Measurements from ENCODE around the gene RPS18. TPM values are rescaled to one million over a fixed set of nuclear protein-coding genes. Genes with fewer than 3 reads are reported as not detected.
"Not testable (repeated sequence)": the region's sequence is repeated elsewhere in the genome, so short reads cannot be mapped to it uniquely, and the experiment has no call there.

RPS18 gene
- polyA plus RNA-seq, 1 donor: 5,002 TPM

DNA sequence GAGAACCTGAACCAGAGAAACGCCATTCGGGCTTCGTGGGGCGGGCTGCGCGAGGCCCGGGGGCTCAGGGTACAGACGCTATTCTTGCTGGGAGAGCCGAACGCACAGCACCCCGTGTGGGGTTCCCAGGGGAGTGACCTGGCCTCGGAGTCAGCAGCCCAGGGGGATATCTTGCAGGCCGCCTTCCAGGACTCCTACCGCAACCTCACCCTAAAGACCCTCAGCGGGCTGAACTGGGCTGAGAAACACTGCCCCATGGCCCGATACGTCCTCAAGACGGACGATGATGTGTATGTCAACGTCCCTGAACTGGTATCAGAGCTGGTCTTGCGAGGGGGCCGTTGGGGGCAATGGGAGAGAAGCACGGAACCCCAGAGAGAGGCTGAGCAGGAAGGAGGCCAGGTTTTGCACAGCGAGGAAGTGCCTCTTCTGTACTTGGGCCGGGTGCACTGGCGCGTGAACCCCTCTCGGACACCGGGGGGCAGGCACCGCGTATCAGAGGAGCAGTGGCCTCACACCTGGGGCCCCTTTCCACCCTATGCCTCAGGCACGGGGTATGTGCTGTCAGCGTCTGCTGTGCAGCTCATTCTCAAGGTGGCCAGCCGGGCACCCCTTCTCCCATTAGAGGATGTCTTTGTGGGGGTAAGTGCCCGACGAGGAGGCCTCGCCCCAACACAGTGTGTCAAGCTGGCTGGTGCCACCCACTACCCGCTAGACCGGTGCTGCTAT, 6.0 kb downstream of the RPS18 start:
- WGBS (ENCODE audit: insufficient coverage, low lambda C conversion rate): no CpG with 5 or more reads among the region's 39 CpGs
- no peak for DNase-seq
- Histone ChIP-seq H3K4me3 (ENCODE audit: low read length) (peak overlapping the region; percentile 74), H3K27me3 (ENCODE audit: control insufficient read depth, insufficient read depth, low read length) (no peaks in the 10 kb centered on the region), H3K36me3 (ENCODE audit: control insufficient read depth, insufficient read depth, low read length) (peaks cover 64% of the 10 kb centered on the region), H3K9me3 (ENCODE audit: control insufficient read depth, low read depth, low read length) (no peaks in the 10 kb centered on the region), H3K4me1 (ENCODE audit: control insufficient read depth, insufficient read depth, low read length) (peaks cover 33% of the 10 kb centered on the region), H3K27ac (ENCODE audit: low read length) (peak overlapping the region; percentile 82)

DNA sequence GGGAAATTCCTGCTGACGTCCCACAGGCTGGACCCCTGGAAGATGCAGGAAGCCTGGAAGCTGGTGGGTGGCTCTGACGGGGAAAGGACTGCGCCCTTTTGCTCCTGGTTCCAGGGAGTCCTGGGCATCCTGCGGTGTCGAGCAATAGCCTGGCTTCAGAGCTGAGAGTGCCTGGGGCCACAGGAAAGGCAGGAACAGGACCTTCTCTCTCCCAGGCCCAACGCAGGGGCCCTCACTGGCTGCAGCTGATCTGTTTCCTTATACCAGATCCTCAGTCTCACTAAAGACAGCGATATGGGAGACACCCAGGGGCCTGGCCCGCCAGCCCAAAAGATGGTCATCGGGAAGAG, 6.5 kb downstream of the RPS18 start:
- peaks cover 68% of the 10 kb centered on the region for H3K36me3 ChIP-seq (ENCODE audit: control insufficient read depth, insufficient read depth, low read length)
- H3K27ac ChIP-seq (ENCODE audit: low read length): no peak overlapping the region
- no peak for DNase-seq
- no peaks in the 10 kb centered on the region for H3K9me3 ChIP-seq (ENCODE audit: control insufficient read depth, low read depth, low read length)
- H3K4me1 ChIP-seq (ENCODE audit: control insufficient read depth, insufficient read depth, low read length): peaks cover 33% of the 10 kb centered on the region
- no peaks in the 10 kb centered on the region for H3K27me3 ChIP-seq (ENCODE audit: control insufficient read depth, insufficient read depth, low read length)
- H3K4me3 ChIP-seq (ENCODE audit: low read length): no peak overlapping the region
- no CpG with 5 or more reads among the region's 9 CpGs for WGBS (ENCODE audit: insufficient coverage, low lambda C conversion rate)

DNA sequence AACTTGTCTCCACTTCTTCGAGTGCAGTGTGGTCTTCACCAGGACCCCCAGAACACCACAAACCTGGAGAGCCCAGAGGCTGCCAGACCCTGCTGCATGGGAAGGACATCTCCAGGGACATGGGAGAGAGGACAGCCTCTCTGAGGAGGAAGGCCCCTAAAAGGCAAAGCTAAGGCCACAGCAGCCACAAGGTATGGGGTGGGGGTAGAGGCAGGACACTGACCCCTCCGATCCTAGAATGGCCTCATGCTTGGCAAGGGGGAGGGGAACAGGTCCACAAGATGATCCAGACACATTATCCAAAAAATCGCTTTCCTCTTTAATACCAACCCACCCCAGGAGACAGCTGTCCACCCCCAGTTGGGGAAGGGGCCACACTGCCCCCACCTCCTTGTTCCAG, 6.9 kb downstream of the RPS18 start:
- H3K4me3 ChIP-seq (ENCODE audit: low read length): no peak overlapping the region
- WGBS (ENCODE audit: insufficient coverage, low lambda C conversion rate): no CpG with 5 or more reads among the region's 3 CpGs
- H3K27ac ChIP-seq (ENCODE audit: low read length): no peak overlapping the region

DNA sequence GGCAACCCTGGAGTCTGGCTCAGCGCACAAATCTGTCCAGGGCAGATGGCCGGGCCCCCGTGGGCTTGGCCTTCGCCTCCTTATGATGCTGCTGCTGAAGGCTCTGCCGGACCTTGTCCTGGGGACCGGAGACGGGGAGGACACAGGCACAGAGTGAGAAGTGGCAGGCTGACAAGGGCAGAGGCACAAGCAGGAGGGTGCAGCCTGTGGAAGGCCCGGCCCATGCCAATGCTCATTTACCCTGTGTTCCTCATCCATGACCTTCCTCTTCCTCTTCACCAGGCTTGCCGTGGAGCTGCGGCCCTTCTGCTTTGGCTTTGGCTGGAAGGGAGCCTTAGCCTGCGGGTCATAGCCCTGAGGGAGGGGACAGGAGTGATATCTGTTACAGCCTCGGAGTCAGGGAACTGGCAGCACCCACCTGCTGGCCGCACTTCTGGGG, 7.4 kb downstream of the RPS18 start:
- DNase-seq: no peak
- Histone ChIP-seq H3K9me3 (ENCODE audit: control insufficient read depth, low read depth, low read length) (no peaks in the 10 kb centered on the region), H3K27me3 (ENCODE audit: control insufficient read depth, insufficient read depth, low read length) (no peaks in the 10 kb centered on the region), H3K4me3 (ENCODE audit: low read length) (no peak overlapping the region), H3K36me3 (ENCODE audit: control insufficient read depth, insufficient read depth, low read length) (peaks cover 66% of the 10 kb centered on the region), H3K27ac (ENCODE audit: low read length) (no peak overlapping the region), H3K4me1 (ENCODE audit: control insufficient read depth, insufficient read depth, low read length) (peaks cover 25% of the 10 kb centered on the region)
- 90% methylated on average over 2 of the region's 13 CpGs for WGBS (ENCODE audit: insufficient coverage, low lambda C conversion rate)

More for the DNA sequence above, 6.9 kb downstream of the RPS18 start:
- Histone ChIP-seq H3K4me1 (ENCODE audit: control insufficient read depth, insufficient read depth, low read length) (peaks cover 30% of the 10 kb centered on the region), H3K27me3 (ENCODE audit: control insufficient read depth, insufficient read depth, low read length) (no peaks in the 10 kb centered on the region), H3K9me3 (ENCODE audit: control insufficient read depth, low read depth, low read length) (no peaks in the 10 kb centered on the region), H3K36me3 (ENCODE audit: control insufficient read depth, insufficient read depth, low read length) (peaks cover 69% of the 10 kb centered on the region)
- no peak for DNase-seq

DNA sequence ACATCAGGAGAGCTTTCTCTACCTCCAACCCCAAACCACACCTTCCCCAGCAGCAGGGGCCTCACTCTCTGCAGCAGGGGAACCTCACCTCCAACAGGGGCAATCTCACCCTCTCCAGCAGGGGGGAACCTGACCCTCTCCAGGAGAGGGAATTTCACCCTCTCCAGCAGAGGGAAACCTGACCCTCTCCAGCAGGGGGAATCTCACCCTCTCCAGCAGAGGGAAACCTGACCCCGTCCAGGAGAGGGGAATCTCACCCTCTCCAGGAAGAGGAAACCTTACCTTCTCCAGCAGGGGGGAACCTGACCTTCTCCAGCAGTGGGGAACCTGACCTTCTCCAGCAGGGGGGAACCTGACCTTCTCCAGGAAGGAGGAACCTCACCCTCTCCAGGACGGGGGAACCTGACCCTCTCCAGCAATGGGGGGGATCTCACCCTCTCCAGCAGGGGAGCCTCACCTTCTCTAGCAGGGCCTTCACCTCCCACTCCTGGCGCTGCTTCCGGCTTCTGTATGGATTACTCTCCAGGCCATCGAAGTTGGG, 8.2 kb downstream of the RPS18 start:
- peak in 1 of 2 donors; percentile 54 for DNase-seq
- no peak overlapping the region for H3K4me3 ChIP-seq (ENCODE audit: low read length)
- peaks cover 18% of the 10 kb centered on the region for H3K4me1 ChIP-seq (ENCODE audit: control insufficient read depth, insufficient read depth, low read length)
- no peak overlapping the region for H3K27ac ChIP-seq (ENCODE audit: low read length)
- WGBS (ENCODE audit: insufficient coverage, low lambda C conversion rate): no CpG with 5 or more reads among the region's 5 CpGs
- no peaks in the 10 kb centered on the region for H3K9me3 ChIP-seq (ENCODE audit: control insufficient read depth, low read depth, low read length)
- H3K36me3 ChIP-seq (ENCODE audit: control insufficient read depth, insufficient read depth, low read length): peaks cover 65% of the 10 kb centered on the region
- no peaks in the 10 kb centered on the region for H3K27me3 ChIP-seq (ENCODE audit: control insufficient read depth, insufficient read depth, low read length)

DNA sequence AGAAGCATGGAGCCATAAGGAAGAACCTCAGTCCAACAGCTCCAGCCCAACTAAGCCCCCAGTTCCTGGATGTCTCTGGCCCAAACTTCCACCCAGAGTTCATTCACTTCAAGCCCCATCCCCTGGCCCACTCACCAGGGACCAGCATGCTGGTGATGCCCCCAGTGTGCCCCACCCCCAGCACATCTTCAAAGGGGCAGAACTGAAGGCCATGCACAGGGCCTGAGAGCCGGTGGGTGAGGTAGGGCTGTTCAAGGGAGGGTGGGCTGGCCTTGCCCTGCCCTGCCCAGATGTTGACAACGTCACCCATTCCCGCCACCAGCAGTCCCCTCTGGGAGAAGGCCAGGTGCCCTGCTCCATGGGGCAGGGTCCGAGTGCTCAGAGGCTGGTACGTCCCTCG, 8.7 kb downstream of the RPS18 start:
- no CpG with 5 or more reads among the region's 6 CpGs for WGBS (ENCODE audit: insufficient coverage, low lambda C conversion rate)
- Histone ChIP-seq H3K4me3 (ENCODE audit: low read length) (no peak overlapping the region), H3K27me3 (ENCODE audit: control insufficient read depth, insufficient read depth, low read length) (no peaks in the 10 kb centered on the region), H3K9me3 (ENCODE audit: control insufficient read depth, low read depth, low read length) (no peaks in the 10 kb centered on the region), H3K36me3 (ENCODE audit: control insufficient read depth, insufficient read depth, low read length) (peaks cover 64% of the 10 kb centered on the region), H3K4me1 (ENCODE audit: control insufficient read depth, insufficient read depth, low read length) (peaks cover 14% of the 10 kb centered on the region), H3K27ac (ENCODE audit: low read length) (no peak overlapping the region)
- DNase-seq: no peak

DNA sequence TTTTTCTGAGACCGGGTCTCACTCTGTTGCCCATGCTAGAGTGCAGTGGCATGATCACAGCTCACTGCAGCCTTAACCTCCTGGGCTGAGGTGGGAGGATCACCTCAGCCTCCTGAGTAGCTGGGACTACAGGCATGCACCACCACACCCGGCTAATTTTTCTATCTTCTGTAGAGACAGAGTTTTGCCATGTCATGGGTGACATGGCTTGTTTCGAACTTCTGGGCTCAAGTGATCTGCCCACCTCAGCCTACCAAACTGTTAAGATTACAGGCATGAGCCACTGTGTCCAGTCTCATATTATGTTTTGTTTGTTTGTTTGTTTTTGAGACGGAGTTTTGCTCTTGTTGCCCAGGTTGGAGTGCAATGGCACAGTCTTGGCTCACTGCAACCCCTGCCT, 13.3 kb downstream of the RPS18 start:
- WGBS (ENCODE audit: insufficient coverage, low lambda C conversion rate): 100% methylated on average over 1 of the region's 4 CpGs
- peaks cover 14% of the 10 kb centered on the region for H3K4me1 ChIP-seq (ENCODE audit: control insufficient read depth, insufficient read depth, low read length)
- DNase-seq; H3K9me3 ChIP-seq (ENCODE audit: control insufficient read depth, low read depth, low read length); H3K27ac ChIP-seq (ENCODE audit: low read length); H3K4me3 ChIP-seq (ENCODE audit: low read length); H3K27me3 ChIP-seq (ENCODE audit: control insufficient read depth, insufficient read depth, low read length): not testable (repeated sequence)
- peaks cover 51% of the 10 kb centered on the region for H3K36me3 ChIP-seq (ENCODE audit: control insufficient read depth, insufficient read depth, low read length)

DNA sequence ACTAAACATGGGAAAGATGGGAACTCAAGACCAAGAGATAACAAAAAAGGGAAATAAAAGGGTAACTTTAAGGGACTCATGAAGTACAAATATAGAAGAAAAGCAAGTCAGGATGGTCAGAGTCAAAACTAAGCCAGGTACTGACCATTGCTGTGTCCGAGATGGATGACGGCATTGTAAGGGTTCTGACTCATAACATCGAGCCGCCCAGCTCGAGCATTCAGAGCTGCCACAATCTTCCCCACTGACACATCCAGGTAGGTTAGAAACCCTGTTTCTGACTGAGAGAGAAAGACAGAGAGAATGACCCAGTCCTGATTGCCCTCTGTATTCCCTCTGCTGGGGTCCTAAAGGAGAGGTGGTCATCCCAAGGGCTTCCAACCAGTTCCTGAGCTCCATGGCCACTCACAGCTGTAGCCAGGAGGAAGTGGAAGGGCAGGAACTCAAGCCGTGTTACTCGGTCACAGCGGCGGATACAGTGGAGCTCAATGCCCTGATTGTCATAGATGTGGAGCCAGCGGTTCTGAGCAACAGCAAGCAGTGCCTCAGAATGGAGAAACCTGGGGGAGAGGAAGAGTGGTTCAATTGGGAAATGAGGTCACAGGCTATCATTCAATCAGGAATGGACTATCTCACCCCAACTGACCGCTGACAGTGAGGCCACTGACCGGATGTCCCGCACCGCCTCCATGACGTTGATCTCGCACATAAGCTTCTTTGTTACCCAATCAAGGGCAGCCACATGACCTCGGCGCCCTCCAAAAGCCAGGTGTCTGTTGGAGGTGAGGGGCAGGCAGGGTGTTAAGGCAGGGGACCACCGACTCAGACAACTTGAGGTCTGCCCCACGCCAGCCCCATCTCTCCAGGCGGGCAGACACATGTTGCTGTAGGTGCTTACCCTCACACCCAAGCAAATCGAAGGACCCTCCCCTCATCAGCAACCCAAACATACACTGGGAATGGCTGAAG, 15.4 kb downstream of the RPS18 start:
- WGBS (ENCODE audit: insufficient coverage, low lambda C conversion rate): no CpG with 5 or more reads among the region's 22 CpGs

DNA sequence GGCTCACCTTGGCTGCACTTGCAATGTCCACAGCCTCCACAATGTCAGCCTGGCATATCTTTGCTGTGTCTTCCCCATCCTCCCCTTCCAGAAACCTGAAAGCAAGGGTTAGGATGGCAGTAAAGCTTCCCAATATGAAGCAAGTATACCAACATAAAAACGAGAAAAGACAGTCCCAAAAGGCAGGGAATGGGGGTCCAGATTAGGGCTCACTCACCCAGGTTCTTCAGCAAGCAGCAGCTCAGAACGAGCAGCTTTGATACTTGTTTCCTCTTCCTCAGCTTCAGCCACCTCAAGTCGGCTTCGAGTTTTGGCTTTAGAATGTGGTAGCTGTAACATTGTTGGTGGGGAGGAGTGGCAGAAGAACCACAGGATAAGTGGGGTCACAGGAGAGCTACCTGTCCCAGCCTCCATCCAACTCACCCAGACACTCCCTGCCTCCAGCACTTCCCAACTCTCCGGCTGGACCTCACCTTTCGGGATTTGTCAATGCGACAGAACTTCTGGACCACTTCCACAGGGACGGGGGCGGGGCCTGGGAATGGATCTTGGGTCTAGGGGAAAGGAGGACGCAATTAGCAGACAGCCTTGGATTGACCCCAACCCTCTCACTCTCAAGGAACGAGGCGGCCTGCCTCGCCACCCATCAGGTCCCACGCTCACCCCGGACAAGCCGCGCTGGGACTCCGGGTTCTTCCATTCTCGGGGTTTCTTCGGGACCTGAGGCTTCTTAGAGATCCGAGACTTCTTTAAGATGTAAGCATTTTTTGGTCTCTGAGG, 16.5 kb downstream of the RPS18 start:
- H3K4me1 ChIP-seq (ENCODE audit: control insufficient read depth, insufficient read depth, low read length): peaks cover 15% of the 10 kb centered on the region
- H3K27me3 ChIP-seq (ENCODE audit: control insufficient read depth, insufficient read depth, low read length): no peaks in the 10 kb centered on the region
- peak overlapping the region; percentile 6 for H3K27ac ChIP-seq (ENCODE audit: low read length)
- no peak for DNase-seq
- peaks cover 56% of the 10 kb centered on the region for H3K36me3 ChIP-seq (ENCODE audit: control insufficient read depth, insufficient read depth, low read length)
- peak overlapping the region; percentile 74 for H3K4me3 ChIP-seq (ENCODE audit: low read length)
- no peaks in the 10 kb centered on the region for H3K9me3 ChIP-seq (ENCODE audit: control insufficient read depth, low read depth, low read length)
- no CpG with 5 or more reads among the region's 21 CpGs for WGBS (ENCODE audit: insufficient coverage, low lambda C conversion rate)

More for the DNA sequence above, 15.4 kb downstream of the RPS18 start:
- Histone ChIP-seq H3K9me3 (ENCODE audit: control insufficient read depth, low read depth, low read length) (no peaks in the 10 kb centered on the region), H3K4me3 (ENCODE audit: low read length) (no peak overlapping the region), H3K4me1 (ENCODE audit: control insufficient read depth, insufficient read depth, low read length) (peaks cover 15% of the 10 kb centered on the region), H3K27ac (ENCODE audit: low read length) (no peak overlapping the region), H3K36me3 (ENCODE audit: control insufficient read depth, insufficient read depth, low read length) (peaks cover 56% of the 10 kb centered on the region), H3K27me3 (ENCODE audit: control insufficient read depth, insufficient read depth, low read length) (no peaks in the 10 kb centered on the region)
- no peak for DNase-seq
